ENCODE measurements around the gene PARL.

GRCh38 chr3:183824761-183825455 lies 59.8 kb downstream of the PARL start:
- TF ChIP-seq POLR2A (IDR thresholded peaks at IDR 0.05), result no peak
- TF ChIP-seq, protein P1, sequence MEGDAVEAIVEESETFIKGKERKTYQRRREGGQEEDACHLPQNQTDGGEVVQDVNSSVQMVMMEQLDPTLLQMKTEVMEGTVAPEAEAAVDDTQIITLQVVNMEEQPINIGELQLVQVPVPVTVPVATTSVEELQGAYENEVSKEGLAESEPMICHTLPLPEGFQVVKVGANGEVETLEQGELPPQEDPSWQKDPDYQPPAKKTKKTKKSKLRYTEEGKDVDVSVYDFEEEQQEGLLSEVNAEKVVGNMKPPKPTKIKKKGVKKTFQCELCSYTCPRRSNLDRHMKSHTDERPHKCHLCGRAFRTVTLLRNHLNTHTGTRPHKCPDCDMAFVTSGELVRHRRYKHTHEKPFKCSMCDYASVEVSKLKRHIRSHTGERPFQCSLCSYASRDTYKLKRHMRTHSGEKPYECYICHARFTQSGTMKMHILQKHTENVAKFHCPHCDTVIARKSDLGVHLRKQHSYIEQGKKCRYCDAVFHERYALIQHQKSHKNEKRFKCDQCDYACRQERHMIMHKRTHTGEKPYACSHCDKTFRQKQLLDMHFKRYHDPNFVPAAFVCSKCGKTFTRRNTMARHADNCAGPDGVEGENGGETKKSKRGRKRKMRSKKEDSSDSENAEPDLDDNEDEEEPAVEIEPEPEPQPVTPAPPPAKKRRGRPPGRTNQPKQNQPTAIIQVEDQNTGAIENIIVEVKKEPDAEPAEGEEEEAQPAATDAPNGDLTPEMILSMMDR (IDR thresholded peaks at IDR 0.05), result no peak

Data from uterus (tissue), 2 donors.